Measurements from ENCODE around the gene GIGYF2.

DNA sequence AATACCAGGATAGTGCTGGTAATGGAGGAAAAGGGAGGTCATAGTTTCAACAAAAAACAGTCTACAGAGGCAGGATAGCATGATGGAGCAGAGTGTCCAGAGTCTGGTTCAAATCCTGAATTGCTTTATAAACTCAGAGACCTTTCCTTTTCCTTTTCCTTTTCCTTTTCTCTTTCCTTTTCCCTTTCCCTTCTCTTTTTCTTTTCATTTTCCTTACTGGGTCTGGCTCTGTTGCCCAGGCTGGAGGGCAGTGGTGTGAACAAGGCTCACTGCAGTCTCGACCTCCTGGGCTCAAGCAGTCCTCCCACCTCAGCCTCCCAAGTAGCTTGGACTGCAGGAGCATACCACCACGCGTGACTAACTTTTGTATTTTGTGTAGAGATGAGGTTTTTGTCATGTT, 31.7 kb downstream of the GIGYF2 start:
- no peak for TF ChIP-seq CTCF (optimal IDR thresholded peaks at IDR 0.05 in 1 of 3, IDR thresholded peaks at IDR 0.05 in 1 of 3, conservative IDR thresholded peaks at IDR 0.05 in 1 of 3; ENCODE audit: extremely low read depth in 1 of 3, insufficient read depth in 2 of 3, low read length in 3 of 3)
- TF ChIP-seq EZH2 (IDR thresholded peaks at IDR 0.05; ENCODE audit: low read length), result no peak
